ENCODE data around the gene SCAF1. TPM values are rescaled to one million over a fixed set of nuclear protein-coding genes. Genes with fewer than 3 reads are reported as not detected.

The SCAF1 gene
- total and polyA plus RNA-seq, 2 of the 13 experiments (the other 11 are each of a cell fraction or from before 2014, with no cell fraction given), result 3.3 to 6.1 TPM

DNA sequence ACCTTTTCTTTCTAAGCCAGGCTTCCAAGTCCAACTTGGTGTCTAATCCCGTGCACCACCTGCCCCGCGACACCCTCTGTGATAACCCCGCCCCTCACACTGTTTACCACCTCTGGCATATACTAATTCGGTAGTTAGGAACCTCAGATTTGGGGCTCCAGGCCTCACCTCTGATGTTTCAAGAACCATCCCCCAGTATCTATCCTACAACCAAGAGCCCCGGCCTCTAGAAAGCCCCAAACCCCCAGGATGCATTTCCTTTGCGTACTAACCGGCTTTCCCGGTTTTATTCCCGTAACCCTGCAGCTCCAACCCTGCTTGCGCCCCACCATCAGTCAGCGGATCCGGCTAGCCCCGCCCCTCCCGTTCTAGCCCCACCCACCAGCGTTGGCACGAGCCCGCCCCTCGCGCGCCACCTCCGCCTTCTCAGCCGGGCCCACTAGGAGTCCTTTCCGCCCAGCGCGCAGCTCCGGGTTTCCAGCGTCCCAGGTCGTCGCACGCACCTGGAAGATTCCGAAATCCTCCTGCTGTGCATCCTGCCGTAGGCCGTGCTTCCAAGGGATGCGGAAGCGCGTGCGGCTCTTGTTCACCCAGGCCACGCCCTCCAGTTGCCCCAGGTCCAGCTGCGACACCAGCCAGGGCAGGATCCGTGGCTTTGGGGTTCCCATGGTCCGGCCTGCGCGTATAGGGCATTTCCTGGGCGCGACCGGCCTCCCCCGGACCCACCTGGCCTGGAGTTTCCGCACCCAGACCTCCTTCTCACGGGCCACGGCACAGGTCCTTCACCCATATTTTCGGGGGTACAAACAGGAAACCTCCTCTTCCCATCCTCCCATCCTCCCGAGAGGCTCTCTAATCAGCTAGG lies 22.4 kb downstream of the SCAF1 start (continued):
- no peak for TF ChIP-seq REXO4 (CRISPR knock-in tag; IDR thresholded peaks at IDR 0.05; ENCODE audit: borderline replicate concordance)
- peak; percentile 82 for TF ChIP-seq SP4 (CRISPR knock-in tag; IDR thresholded peaks at IDR 0.05)
- TF ChIP-seq, protein P1, sequence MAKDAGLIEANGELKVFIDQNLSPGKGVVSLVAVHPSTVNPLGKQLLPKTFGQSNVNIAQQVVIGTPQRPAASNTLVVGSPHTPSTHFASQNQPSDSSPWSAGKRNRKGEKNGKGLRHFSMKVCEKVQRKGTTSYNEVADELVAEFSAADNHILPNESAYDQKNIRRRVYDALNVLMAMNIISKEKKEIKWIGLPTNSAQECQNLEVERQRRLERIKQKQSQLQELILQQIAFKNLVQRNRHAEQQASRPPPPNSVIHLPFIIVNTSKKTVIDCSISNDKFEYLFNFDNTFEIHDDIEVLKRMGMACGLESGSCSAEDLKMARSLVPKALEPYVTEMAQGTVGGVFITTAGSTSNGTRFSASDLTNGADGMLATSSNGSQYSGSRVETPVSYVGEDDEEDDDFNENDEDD (CRISPR knock-in tag; IDR thresholded peaks at IDR 0.05; ENCODE audit: borderline replicate concordance), result peak; percentile 63; the same call in 1 of the 2 replicates
- no peak for TF ChIP-seq HOXA3 (CRISPR knock-in tag; IDR thresholded peaks at IDR 0.05)
- peak; percentile 22; the same call in 1 of the 2 replicates for TF ChIP-seq NFYC (CRISPR knock-in tag; IDR thresholded peaks at IDR 0.05)
- 0 out of 2 replicates have a peak, but pooled peaks have one; percentile 38 for TF ChIP-seq CBFB (CRISPR knock-in tag; IDR thresholded peaks at IDR 0.05)
- TF ChIP-seq, protein P2, sequence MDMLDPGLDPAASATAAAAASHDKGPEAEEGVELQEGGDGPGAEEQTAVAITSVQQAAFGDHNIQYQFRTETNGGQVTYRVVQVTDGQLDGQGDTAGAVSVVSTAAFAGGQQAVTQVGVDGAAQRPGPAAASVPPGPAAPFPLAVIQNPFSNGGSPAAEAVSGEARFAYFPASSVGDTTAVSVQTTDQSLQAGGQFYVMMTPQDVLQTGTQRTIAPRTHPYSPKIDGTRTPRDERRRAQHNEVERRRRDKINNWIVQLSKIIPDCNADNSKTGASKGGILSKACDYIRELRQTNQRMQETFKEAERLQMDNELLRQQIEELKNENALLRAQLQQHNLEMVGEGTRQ (IDR thresholded peaks at IDR 0.05; ENCODE audit: low read depth, low read length), result no peak
- TF ChIP-seq, protein P2 (CRISPR knock-in tag; IDR thresholded peaks at IDR 0.05; ENCODE audit: borderline replicate concordance), result peak; percentile 49; the same call in 1 of the 2 replicates
- TF ChIP-seq, protein P3, sequence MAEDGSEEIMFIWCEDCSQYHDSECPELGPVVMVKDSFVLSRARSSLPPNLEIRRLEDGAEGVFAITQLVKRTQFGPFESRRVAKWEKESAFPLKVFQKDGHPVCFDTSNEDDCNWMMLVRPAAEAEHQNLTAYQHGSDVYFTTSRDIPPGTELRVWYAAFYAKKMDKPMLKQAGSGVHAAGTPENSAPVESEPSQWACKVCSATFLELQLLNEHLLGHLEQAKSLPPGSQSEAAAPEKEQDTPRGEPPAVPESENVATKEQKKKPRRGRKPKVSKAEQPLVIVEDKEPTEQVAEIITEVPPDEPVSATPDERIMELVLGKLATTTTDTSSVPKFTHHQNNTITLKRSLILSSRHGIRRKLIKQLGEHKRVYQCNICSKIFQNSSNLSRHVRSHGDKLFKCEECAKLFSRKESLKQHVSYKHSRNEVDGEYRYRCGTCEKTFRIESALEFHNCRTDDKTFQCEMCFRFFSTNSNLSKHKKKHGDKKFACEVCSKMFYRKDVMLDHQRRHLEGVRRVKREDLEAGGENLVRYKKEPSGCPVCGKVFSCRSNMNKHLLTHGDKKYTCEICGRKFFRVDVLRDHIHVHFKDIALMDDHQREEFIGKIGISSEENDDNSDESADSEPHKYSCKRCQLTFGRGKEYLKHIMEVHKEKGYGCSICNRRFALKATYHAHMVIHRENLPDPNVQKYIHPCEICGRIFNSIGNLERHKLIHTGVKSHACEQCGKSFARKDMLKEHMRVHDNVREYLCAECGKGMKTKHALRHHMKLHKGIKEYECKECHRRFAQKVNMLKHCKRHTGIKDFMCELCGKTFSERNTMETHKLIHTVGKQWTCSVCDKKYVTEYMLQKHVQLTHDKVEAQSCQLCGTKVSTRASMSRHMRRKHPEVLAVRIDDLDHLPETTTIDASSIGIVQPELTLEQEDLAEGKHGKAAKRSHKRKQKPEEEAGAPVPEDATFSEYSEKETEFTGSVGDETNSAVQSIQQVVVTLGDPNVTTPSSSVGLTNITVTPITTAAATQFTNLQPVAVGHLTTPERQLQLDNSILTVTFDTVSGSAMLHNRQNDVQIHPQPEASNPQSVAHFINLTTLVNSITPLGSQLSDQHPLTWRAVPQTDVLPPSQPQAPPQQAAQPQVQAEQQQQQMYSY (CRISPR knock-in tag; IDR thresholded peaks at IDR 0.05), result peak; percentile 73; the same call in 1 of the 2 replicates
- no peak for TF ChIP-seq STAT5B (CRISPR knock-in tag; IDR thresholded peaks at IDR 0.05)
- no peak for TF ChIP-seq HHEX (CRISPR knock-in tag; IDR thresholded peaks at IDR 0.05)
- TF ChIP-seq ASH2L (IDR thresholded peaks at IDR 0.05; ENCODE audit: insufficient read length, low read depth, low read length), result peak; percentile 16
- peak; percentile 33; the same call in 1 of the 2 replicates for TF ChIP-seq CREM (IDR thresholded peaks at IDR 0.05)
- no peak for TF ChIP-seq CREM (CRISPR knock-in tag; IDR thresholded peaks at IDR 0.05)
- TF ChIP-seq PAWR (CRISPR knock-in tag; IDR thresholded peaks at IDR 0.05; ENCODE audit: borderline replicate concordance), result no peak
- TF ChIP-seq NONO (IDR thresholded peaks at IDR 0.05), result no peak
- peak; percentile 79; the same call in 1 of the 2 replicates for TF ChIP-seq NONO (CRISPR knock-in tag; conservative IDR thresholded peaks at IDR 0.05)
- TF ChIP-seq BRCA1 (CRISPR knock-in tag; IDR thresholded peaks at IDR 0.05), result no peak
- peak; percentile 27; the same call in 1 of the 2 replicates for TF ChIP-seq ZSCAN12 (CRISPR knock-in tag; IDR thresholded peaks at IDR 0.05)
- TF ChIP-seq SP1 (IDR thresholded peaks at IDR 0.05), result no peak
- peak; percentile 61 for TF ChIP-seq SP1 (CRISPR knock-in tag; IDR thresholded peaks at IDR 0.05)
- TF ChIP-seq ZNF446 (CRISPR knock-in tag; IDR thresholded peaks at IDR 0.05), result no peak
- no peak; the same call in 1 of the 2 replicates for TF ChIP-seq ZFP37 (CRISPR knock-in tag; IDR thresholded peaks at IDR 0.05; ENCODE audit: borderline replicate concordance)
- peak; percentile 46; the same call in 1 of the 2 replicates for TF ChIP-seq DMAP1 (CRISPR knock-in tag; IDR thresholded peaks at IDR 0.05)

Measured in HepG2 (cell line).